HG03095 (cell line): ENCODE measurements around the gene SEC24A.
A peak's percentile ranks its signal among the peaks of the same experiment; 100 is the strongest.
"Not testable (repeated sequence)": the region's sequence is repeated elsewhere in the genome, so short reads cannot be mapped to it uniquely, and the experiment has no call there.

Experiments used
- ATAC-seq: cut with Tn5 transposase; IDR thresholded peaks from one replicate; pipeline ENCODE4 v1.9.1; 2021; ENCODE audit warnings: moderate library complexity; ENCODE audit not compliant: unreplicated experiment

Gene SEC24A

DNA sequence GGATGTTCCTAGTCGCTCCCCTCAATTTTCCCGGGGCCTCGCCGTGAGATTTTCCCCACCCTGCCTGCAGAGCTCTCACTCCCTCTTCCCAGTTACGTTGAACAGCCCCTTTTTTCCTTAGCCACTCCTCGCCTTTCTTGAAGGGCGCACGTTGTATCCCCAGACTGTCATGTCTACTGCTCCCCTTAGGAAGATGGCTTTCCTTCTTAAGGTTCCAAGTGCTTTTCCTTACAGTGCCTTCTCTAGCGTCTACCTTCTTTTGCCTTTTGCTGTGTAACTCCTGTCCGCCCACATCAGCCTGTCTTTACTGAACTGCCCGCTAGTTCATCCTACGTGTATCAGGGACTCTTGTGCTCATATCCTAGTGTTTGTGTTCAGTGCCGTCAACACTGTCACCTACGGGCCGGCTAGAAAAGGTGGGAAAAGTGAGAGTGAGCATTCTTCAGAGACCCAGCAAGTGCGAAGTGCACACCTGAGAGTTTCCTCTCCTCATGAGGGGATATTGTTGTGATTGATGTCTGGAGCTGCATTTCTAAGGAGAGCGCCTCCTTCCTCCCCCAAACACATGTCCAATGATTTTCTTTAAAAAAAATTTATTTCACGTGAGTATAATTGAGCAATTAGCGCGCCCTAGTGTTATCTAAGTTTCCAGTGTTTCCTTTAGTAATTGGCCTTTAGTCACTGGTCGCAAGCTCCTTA is 90.5 kb downstream of the SEC24A start:
- no peak for ATAC-seq

DNA sequence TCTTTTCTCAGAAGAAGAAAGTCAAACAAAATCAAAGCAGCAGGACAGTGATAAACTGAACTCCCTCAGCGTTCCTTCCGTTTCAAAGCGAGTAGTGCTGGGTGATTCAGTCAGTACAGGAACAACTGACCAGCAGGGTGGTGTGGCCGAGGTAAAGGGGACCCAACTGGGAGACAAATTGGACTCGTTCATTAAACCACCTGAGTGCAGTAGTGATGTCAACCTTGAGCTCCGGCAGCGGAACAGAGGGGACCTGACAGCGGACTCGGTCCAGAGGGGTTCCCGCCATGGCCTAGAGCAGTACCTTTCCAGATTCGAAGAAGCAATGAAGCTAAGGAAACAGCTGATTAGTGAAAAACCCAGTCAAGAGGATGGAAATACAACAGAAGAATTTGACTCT is 92.5 kb downstream of the SEC24A start:
- no peak for ATAC-seq

DNA sequence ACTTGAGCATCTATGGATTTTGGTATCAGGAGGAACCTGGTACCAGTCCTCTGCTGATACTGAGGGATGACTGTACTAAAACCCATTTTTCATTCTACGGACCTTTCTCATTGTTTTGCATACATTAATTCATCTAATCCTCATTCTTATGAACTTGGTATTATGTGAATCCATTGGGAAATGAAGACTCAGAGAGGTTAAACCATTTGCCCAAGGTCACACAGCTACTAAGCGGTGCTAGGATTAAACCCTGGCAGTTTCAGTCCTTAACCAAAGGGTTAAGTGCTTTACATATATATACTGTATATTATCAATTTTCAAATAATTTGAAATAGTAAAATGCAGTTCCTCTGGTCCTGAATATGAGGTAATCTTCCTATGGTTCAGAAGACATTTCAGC is 93.5 kb downstream of the SEC24A start:
- no peak for ATAC-seq

DNA sequence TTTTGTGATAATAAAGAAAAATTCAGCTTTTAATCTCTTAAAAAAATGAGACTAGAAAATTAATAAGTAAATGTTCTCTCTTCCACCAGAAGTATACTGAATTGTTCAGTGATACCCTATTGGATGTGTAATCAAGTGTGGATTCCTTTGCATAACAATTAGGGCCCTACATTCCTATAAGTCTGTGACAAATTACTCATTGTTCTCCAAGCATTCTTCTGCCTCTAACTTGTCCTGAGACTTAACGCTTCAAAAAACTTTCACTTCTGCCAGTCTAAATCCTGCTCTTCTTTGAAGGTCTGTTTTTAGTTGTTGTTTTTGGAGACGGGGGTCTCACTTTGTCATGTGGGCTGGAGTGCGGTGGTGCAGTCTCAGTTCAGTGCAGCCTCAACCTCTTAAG is 100.8 kb downstream of the SEC24A start:
- ATAC-seq, result no peak

DNA sequence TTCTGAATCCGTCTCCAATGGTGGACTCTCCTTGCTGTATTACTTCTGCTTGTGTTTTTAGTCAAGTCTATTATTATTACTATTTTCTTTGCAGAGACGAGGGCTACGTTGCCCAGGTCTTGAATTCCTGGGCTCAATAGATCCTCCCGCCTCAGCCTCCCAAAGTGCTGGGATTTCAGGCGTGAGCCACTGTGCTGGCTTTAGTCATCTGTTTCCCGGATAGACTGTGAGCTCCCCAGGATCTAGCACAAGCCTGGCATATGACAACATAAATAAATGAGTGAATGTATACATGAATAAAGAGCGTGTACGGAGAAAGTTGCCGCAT is 109.6 kb downstream of the SEC24A start:
- peak; percentile 18 for ATAC-seq

DNA sequence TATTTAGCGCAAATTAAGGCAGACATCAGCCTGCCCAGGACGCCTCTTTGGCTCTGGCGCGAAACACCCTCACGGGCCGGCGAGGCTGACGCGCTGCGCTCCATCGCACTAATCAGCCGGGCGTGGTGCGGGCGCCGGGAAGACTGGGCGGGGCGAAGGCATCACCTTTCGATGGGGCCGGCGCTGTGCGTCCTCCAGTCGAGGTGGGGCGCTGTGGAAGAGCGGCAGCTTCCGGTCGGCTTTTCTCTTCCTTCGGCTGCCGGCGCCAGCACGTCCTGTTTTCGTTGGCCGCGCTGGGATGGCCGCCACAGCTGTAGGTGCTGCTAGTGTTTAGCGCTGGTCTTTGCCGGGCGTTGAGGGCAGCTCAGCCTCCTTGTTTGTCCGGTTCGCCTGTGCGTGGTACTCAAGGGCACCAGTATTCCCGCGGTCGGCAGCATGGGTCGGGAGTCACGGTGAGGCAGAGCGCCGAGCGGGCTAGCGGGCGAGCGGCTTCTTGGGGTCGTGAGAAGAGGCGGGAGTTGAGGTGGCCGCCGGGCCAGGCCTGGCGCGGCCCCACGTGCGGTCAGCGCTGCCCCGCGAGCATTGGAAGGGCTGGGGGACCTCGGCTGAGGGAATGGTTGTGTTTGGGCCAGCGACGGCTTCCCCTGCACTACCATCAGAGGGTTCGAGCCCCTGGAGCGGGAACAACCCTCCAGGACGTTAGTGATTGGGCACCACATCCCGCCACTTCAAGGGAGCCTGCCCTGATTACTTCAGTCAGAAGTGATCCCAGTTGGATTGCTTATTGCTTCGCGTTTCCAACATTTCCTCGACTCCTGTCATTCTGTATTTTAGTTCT is 110.1 kb downstream of the SEC24A start, which contains the start of gene DDX46:
DDX46 (plus strand) TSS at position 276 of the 838 bp plus-strand sequence; CDS start at position 436, 160 bp downstream.
- peak; percentile 96 for ATAC-seq

DNA sequence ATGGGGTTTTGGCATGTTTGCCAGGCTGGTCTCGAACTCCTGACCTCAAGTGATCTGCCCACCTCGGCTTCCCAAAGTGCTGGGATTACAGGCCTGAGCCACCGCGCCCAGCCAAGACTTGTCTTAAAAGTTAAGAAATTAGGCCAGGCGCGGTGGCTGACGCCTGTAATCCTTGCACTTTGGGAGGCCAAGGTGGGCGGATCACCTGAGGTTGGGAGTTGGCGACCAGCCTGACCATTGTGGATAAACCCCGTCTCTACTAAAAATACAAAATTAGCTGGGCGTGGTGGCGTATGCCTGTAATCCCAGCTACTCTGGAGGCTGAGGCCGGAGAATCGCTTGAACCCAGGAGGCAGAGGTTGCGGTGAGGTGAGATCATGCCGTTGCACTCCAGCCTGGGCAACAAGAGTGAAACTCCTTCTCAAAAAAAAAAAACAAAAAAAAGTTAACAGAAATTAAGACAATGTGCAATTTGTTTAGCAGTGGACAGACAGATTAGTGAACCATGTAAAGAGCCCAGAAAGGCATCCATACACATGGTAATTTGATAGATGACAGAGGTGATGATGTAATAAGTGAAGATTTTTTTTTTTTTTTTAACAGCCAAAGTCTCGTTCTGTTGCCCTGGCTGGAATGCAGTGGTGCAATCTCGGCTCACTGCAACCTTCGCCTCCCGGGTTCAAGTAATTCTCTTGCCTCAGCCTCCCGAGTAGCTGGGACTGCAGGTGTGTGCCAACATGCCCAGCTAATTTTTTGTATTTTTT is 119.1 kb downstream of the SEC24A start:
- not testable (repeated sequence) for ATAC-seq

DNA sequence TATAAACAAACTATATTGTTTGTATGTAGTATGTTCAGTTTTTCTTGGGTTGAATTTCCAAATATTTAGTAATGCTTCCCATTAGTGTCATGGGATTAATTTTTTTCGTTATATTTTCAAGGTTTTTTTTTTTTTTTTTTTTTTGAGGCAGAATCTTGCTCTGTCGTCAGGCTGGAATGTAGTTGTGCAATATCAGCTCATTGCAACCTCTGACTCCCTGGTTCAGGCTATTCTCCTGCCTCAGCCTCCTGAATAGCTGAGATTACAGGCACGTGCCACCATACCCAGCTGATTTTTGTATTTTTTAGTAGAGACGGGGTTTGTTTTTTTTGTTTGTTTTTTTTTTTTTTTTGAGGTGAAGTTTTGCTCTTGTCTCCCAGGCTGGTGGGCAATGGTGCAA is 120.6 kb downstream of the SEC24A start:
- no peak for ATAC-seq

DNA sequence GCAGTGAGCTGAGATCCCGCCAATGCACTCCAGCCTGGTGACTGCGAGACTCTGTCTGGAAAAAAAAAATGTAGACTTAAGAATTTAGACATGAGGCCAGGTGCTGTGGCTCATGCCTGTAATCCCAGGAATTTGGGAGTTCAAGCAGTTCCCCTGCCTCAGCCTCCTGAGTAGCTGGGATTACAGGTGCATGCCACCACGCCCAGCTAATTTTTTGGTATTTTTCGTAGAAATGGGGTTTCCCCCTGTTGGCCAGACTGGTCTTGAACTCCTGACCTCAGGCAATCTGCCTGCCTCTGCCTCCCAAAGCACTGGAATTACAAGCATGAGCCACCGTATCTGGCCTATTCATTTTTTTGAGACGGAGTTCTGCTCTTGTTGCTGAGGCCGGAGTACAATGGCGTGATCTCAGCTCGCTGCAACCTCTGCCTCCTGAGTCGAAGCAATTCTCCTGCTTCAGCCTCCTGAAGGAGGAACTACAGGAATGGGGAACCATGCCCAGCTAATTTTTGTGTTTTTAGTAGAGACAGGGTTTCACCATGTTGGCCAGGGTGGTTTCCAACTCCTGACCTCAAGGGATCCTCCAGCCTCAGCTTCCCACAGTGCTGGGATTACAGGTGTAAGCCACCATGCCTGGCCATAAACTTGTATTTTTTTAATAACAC is 124.0 kb downstream of the SEC24A start:
- no peak for ATAC-seq

DNA sequence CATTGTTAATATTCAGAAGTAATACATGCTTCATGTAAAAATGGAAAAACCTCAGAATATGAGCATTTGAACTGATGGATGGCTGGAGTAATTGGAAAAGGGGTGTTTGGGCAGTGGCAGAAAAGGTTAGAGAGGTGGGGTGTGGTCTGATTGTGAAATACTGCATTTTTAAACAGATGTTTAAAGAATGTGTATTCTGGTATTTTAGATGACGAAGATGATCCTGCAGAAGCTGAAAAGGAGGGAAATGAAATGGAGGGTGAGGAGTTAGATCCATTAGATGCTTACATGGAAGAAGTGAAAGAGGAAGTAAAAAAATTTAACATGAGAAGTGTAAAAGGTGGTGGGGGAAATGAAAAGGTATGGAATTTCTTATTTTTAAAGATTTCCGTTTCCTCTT is 128.8 kb downstream of the SEC24A start:
- ATAC-seq, result no peak
